NCI-H1105 treated with DMSO at 0.1 percent for 48 hours (cell line): Measurements from ENCODE around the gene ACSF2.

Experiments
- DNase-seq: peaks from one replicate; lab custom pipeline; 2025; lab: John Stamatoyannopoulos, UW

The ACSF2 gene

DNA sequence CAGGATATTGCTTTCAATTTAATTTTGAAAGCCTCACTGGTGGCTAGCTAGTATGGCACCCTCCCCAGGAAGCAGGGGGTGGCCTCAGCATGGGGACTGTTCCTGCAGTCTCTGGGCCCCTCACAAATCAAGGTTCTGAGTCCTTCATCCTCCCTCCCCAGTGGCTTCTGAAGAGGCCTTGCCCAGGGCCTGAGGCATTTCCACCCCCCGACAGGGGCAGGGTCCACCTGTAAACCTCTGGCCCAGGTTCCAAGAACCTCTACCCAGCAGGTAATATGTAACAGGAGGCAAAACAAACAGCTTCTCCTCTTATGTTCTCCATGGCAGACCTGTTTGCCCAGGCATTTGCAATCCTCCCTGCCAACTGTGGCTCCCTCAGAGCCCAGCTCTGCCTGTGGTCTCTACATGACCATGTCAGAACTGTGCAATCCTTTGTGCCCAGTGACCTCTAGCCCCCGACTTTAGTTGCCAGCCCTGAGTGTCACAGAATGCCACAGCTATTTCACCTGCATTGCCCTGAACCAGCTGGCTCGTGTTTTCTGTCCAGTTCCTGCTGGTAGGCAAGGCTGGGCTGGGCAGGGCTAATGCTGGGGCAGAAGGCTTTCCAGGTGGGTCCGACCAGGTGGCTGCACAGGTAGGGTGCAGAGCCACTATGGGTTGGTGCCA lies 14.3 kb downstream of the ACSF2 start:
- no peak for DNase-seq

- DNase-seq: no peak
Observed at GRCh38 chr17:50440838-50441829, 15.1 kb downstream of the ACSF2 start.

DNA sequence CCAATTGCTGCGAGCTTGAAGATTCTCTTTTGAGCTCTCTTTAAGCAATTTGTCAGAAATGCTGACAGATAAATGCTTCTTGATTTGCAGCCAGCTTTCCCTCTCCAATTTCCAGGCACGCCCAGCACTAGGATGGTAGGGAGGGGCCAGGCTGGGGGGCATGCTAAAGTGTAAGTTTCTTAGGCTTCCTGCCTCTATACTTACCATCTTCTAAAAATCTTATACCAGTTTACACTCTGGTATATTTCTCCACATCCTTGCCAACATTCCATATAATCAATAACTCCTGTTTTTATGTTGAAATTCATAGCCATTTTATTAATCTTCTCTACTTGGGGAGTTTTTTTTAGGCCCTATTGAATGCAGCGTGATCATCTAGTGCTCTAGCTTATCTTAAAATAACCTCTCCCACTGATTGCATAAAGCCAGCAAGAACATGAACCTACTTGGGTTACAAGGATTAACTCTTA lies 17.5 kb downstream of the ACSF2 start:
- DNase-seq: no peak

- no peak for DNase-seq
Observed at GRCh38 chr17:50444841-50445715, 19.1 kb downstream of the ACSF2 start.

- no peak for DNase-seq
Observed at GRCh38 chr17:50445730-50446325, 19.8 kb downstream of the ACSF2 start.

DNA sequence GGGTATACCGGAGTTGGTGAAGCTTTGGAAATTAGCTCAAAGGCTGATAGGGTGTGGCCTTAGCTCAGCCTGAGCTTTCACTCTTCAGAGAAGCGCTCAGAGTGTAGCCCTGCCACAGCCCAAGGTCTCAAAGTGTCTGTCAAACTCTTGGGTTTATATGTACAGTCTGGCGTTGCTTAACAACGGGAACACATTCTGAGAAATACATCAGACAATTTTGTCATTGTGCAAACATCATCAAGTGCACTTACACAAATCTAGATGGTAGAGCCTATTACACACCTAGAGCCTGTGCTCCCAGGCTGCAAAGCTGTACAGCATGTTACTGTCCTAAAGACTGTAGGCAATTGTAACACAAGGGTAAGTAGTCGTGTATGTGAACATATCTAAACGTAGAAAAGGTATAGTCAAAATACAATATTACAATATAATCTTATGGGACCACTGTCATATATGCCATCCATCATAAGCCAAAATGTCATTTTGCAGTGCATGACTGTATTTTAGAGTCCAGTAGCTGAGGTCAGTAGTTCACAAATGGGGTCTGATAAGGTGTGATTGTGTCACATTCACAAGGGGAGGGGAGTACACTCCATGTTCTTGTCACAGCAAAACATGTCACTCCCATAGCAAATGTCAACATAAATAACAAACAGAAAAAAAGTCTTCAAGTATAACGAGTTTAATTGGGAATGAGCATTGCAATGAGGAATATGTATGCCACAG lies 22.0 kb downstream of the ACSF2 start:
- DNase-seq: no peak

GRCh38 chr17:50448643-50449042 lies 22.6 kb downstream of the ACSF2 start:
- DNase-seq: no peak

DNA sequence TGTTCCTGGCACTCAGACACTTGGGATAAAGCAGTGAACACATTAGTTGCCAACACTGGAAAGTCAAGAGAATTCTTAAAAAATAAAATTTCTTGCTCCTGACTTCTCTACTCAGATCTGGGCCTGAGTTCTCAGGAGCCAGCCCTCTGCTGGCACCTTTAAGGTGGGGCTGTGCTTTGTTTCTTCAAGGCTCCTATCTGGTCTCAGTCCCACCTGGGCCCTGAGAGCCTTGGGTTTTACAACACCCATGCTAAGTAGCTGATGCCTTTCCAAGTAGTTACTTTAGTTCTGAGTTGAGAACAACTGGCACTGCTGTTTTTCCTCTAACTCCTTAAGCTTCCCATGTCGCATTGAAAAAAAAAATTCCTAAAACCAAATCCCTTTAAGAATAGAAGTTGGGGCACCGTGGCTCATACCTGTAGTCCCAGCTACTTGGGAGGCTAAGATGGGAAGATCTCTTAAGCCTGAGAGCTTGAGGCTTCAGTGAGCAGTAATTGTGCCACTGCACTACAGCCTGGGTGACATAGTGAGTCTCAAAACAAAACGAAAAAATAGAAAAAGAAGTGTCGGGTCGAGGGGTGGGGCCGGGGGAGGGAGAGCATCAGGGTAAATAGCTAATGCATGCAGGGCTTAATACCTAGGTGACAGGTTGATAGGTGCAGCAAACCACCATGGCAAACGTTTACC lies 26.1 kb downstream of the ACSF2 start:
- no peak for DNase-seq

DNA sequence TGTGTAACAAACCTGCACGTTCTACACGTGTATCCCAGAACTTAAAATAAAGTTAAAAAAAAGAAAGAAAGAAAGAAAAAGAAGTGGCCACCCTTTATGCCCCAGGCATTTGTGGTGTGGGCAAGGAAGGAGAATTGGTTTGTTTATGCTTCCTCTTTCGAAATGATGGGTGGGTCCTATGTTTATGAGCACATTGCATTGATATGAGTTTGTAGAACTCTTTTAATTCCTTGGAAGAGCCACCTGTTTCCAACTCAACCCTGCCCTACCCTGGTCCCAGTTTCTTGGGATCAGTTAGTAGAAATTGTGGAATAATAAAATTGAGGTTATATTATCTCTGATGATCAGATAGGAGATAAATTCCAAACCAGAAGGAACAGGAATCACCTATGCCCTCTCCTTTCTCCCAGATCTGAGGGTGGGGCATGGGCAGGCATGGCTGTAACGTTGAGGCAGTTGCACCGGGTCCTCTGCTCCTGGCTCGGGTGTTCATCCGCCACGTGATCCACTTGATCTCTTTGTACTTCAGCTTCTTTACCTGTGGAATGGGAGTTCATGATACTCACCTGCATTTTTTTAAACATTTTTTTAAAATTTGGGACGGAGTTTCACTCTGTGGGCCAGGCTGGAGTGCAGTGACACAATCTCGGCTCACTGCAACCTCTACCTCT lies 26.7 kb downstream of the ACSF2 start:
- DNase-seq: no peak

GRCh38 chr17:50453901-50454300 lies 27.9 kb downstream of the ACSF2 start:
- no peak for DNase-seq

- DNase-seq: no peak
Observed at GRCh38 chr17:50457621-50458020, 31.6 kb downstream of the ACSF2 start.

GRCh38 chr17:50458270-50458669 lies 32.3 kb downstream of the ACSF2 start:
- no peak for DNase-seq

DNA sequence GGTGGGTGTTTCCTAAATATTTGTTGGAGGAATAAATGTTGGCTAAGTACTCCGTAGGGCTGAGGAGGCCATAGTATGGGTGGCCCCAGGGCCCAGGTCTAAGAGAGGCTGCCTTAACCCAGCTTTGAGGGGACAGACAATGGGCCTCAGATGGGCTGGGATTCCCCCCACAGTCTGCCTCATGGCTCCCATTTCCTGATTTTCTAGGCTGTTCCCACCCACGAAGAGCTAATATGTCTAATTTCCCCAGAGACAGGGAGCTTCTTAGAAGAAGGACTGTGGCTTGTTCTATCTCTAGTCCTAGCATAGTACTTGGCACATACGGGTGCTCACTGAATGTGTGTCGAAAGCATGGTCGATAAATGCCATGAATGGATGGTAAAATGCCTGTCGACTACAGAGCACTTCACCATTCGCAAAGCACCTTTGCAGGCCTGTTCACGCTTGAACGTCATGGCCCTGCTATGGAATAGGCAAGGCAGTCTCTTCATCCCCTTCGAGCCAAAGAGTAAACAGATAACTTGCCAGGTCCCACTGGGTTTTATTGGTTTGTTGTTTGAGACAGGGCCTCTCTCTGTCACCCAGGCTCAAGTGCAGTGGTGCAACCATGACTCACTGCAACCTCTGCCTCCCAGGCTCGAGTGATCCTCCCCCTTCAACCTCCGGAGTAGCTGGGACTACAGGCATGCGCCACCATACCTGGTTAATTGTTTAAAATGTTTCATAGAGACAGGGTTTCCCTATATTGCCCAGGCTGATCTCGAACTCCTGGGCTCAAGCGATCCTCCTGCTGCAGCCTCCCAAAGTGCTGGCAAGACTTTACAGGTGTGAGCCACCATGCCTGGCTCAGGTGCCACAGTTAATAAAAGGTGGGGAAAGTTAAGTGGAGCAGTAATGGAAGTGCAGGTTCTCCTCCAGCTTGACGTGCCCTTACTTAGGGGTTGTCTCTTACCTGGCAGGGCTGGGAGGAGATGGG lies 33.0 kb downstream of the ACSF2 start:
- no peak for DNase-seq

- no peak for DNase-seq
Observed at GRCh38 chr17:50459756-50460155, 33.7 kb downstream of the ACSF2 start.

DNA sequence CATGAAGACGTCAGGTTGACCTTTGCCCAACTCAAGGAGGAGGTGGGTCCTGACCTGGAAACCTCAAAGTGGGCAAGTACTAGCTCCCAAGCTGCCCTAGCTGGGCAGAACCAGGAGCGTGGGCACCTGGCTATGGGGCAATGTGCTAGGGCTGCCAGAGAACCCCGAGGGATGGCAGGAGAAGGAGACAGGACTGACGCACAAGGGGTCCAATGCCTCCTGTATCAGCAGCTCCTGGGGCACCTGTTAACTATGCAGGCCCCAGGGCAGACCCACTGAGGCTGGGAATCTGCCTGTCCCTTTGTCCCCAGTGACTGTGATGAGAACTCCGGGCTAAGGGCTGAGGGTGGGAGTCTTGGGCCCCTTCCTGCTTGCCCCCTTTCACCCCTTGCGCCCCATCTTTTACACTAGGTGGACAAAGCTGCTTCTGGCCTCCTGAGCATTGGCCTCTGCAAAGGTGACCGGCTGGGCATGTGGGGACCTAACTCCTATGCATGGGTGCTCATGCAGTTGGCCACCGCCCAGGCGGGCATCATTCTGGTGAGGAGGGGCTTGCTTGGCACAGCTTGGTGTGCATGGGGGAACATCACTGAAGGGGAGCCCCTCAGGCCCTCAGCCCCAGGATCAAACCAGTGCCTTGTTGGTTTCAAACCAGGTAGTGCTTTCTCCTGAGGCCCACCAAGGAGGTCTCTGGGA lies 35.0 kb downstream of the ACSF2 start:
- no peak for DNase-seq

DNA sequence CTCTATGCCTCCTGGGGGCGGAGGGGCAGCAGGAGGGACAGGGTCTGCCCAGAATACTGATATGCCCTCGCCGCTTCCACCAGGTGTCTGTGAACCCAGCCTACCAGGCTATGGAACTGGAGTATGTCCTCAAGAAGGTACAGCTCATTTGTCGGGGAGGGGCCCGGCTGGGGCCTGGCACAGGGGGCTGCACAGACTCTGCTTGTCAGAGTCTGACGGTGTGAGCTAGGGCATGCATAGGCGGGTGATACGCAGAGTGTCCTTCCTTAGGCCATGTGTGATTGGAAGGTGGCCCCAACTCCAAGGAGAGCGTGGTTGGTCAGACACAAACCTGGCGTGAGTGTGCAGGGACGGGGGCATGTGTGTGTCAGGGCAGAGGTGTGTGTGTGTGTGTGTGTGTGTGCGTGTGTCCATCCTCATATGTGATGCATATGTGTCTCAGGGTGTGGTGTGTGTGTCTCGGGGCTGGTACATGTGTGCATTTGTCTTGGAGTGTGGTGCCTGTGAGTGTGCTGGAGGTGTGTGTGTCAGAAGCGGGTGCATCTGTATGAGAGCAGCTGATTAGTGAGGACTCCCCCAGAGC lies 35.6 kb downstream of the ACSF2 start:
- no peak for DNase-seq

DNA sequence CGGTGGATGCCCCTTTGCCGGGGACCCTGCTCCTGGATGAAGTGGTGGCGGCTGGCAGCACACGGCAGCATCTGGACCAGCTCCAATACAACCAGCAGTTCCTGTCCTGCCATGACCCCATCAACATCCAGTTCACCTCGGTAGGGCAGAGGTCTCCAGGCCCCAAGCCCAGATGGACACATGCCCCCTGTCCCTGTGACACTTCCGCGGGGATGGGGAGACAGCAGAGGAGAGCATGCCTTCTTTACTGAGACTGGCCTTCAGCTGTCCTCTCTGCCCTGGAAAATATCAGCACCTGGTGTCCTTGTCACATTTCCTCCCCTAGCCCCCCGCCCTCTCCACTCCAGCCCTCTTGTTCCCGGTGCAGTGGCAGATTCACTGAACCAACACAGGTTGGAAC lies 36.4 kb downstream of the ACSF2 start:
- no peak for DNase-seq

DNA sequence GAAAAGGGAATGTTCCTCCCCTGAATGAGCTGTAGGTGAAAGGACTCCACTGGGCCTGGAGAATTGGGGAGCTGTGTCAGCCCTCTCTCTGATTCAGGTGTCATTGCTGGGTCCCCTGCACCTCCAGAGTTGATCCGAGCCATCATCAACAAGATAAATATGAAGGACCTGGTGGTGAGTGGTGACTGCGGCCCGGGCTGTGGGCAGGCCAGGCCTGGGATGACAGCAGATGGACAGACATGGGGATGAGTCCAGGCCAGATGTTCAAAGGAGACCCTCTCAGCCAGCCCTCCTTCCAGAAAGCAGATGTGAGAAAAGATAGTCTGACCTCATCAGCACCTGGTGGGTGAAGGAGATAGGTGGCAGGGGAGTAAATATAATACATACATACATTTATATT lies 38.1 kb downstream of the ACSF2 start:
- no peak for DNase-seq
